ENCODE results near the gene SEMA4D. TPM values are rescaled to one million over a fixed set of nuclear protein-coding genes. Genes with fewer than 3 reads are reported as not detected.

SEMA4D gene
- total RNA-seq, 1 experiment from 2014 or later: 8.0 TPM

GRCh38 chr9:89350988-89351557, 146.8 kb downstream of the SEMA4D start:
- CTCF ChIA-PET: no interaction called here
- Histone ChIP-seq H3K4me3 (ENCODE audit: low read length) (no peak overlapping the region), H4K20me1 (ENCODE audit: low read length) (no peaks in the 10 kb centered on the region), H2AFZ (ENCODE audit: low read length) (no peak overlapping the region), H3K27ac (ENCODE audit: low read length) (no peak overlapping the region), H3K79me2 (ENCODE audit: low read length) (no peaks in the 10 kb centered on the region), H3K9ac (ENCODE audit: low read length) (no peak overlapping the region), H3F3A (ENCODE audit: low read length, unreplicated experiment) (no peaks in the 10 kb centered on the region), H3K9me2 (replicated peaks; ENCODE audit: low read length) (no peaks in the 10 kb centered on the region), H3K4me2 (ENCODE audit: low read length) (no peak overlapping the region), H3K9me3 (ENCODE audit: low read length) (no peaks in the 10 kb centered on the region), H3K4me1 (ENCODE audit: insufficient read depth, low read length) (no peaks in the 10 kb centered on the region), H3K27me3 (ENCODE audit: low read length) (no peaks in the 10 kb centered on the region), H3K36me3 (ENCODE audit: low read depth, low read length) (no peaks in the 10 kb centered on the region)
- ATAC-seq (no peak), DNase-seq (no peak)
- no peak for TF ChIP-seq CTCF (conservative IDR thresholded peaks at IDR 0.05; ENCODE audit: low read depth, low read length)
- TF ChIP-seq EZH2phosphoT487 (IDR thresholded peaks at IDR 0.05; ENCODE audit: borderline replicate concordance, low read length): no peak
- no peak for TF ChIP-seq EZH2 (IDR thresholded peaks at IDR 0.05; ENCODE audit: low read length, unreplicated experiment)
- intact Hi-C loops (cut with micrococcal nuclease): no loop called here
- BruUV-seq (replicated peaks): no TSS peak
- POLR2A ChIA-PET (ENCODE audit: unreplicated experiment): no interaction called here

GRCh38 chr9:89349607-89350006, 148.3 kb downstream of the SEMA4D start:
- Histone ChIP-seq H3K36me3 (ENCODE audit: low read depth, low read length) (peaks cover 2% of the 10 kb centered on the region; the same call in 1 of the 2 replicates), H3K4me3 (ENCODE audit: low read length) (no peak overlapping the region), H3F3A (ENCODE audit: low read length, unreplicated experiment) (no peaks in the 10 kb centered on the region), H3K9me3 (ENCODE audit: low read length) (no peaks in the 10 kb centered on the region), H3K4me1 (ENCODE audit: insufficient read depth, low read length) (no peaks in the 10 kb centered on the region), H3K79me2 (ENCODE audit: low read length) (no peaks in the 10 kb centered on the region), H4K20me1 (ENCODE audit: low read length) (no peaks in the 10 kb centered on the region), H3K27ac (ENCODE audit: low read length) (no peak overlapping the region), H3K9me2 (replicated peaks; ENCODE audit: low read length) (no peaks in the 10 kb centered on the region), H2AFZ (ENCODE audit: low read length) (no peak overlapping the region), H3K27me3 (ENCODE audit: low read length) (no peaks in the 10 kb centered on the region), H3K4me2 (ENCODE audit: low read length) (no peak overlapping the region), H3K9ac (ENCODE audit: low read length) (no peak overlapping the region)
- DNase-seq (no peak), ATAC-seq (no peak)
- ChIA-PET CTCF (no interaction called here), POLR2A (ENCODE audit: unreplicated experiment) (no interaction called here)
- no TSS peak for BruUV-seq (replicated peaks)
- TF ChIP-seq EZH2phosphoT487 (IDR thresholded peaks at IDR 0.05; ENCODE audit: borderline replicate concordance, low read length) (no peak), CTCF (conservative IDR thresholded peaks at IDR 0.05; ENCODE audit: low read depth, low read length) (no peak), EZH2 (IDR thresholded peaks at IDR 0.05; ENCODE audit: low read length, unreplicated experiment) (no peak)
- intact Hi-C loops (cut with micrococcal nuclease): no loop called here

- H2AFZ ChIP-seq (ENCODE audit: low read length): no peak overlapping the region
- POLR2A ChIA-PET (ENCODE audit: unreplicated experiment): no interaction called here
- peaks cover 4% of the 10 kb centered on the region; the same call in 1 of the 2 replicates for H3K36me3 ChIP-seq (ENCODE audit: low read depth, low read length)
These were observed 150.3 kb downstream of the SEMA4D start for GRCh38 chr9:89347651-89348050.

More at GRCh38 chr9:89347651-89348050, 150.3 kb downstream of the SEMA4D start:
- DNase-seq: no peak
- no peak overlapping the region for H3K4me3 ChIP-seq (ENCODE audit: low read length)
- CTCF ChIA-PET: no interaction called here
- H3K27ac ChIP-seq (ENCODE audit: low read length): no peak overlapping the region
- H4K20me1 ChIP-seq (ENCODE audit: low read length): no peaks in the 10 kb centered on the region
- no peaks in the 10 kb centered on the region for H3K79me2 ChIP-seq (ENCODE audit: low read length)
- H3K9me3 ChIP-seq (ENCODE audit: low read length): no peaks in the 10 kb centered on the region
- H3F3A ChIP-seq (ENCODE audit: low read length, unreplicated experiment): no peaks in the 10 kb centered on the region
- H3K9ac ChIP-seq (ENCODE audit: low read length): no peak overlapping the region
- H3K4me2 ChIP-seq (ENCODE audit: low read length): no peak overlapping the region
- no peaks in the 10 kb centered on the region for H3K27me3 ChIP-seq (ENCODE audit: low read length)
- BruUV-seq (replicated peaks): no TSS peak
- TF ChIP-seq EZH2 (IDR thresholded peaks at IDR 0.05; ENCODE audit: low read length, unreplicated experiment) (no peak), EZH2phosphoT487 (IDR thresholded peaks at IDR 0.05; ENCODE audit: borderline replicate concordance, low read length) (no peak), CTCF (conservative IDR thresholded peaks at IDR 0.05; ENCODE audit: low read depth, low read length) (no peak)
- no peak for ATAC-seq
- intact Hi-C loops (cut with micrococcal nuclease): no loop called here
- no peaks in the 10 kb centered on the region for H3K9me2 ChIP-seq (replicated peaks; ENCODE audit: low read length)
- no peaks in the 10 kb centered on the region for H3K4me1 ChIP-seq (ENCODE audit: insufficient read depth, low read length)
